Measurements from ENCODE around the gene GSTM1.

GRCh38 chr1:109659145-109659544, 28.5 kb upstream of the GSTM1 start:
- TF ChIP-seq, protein P1, sequence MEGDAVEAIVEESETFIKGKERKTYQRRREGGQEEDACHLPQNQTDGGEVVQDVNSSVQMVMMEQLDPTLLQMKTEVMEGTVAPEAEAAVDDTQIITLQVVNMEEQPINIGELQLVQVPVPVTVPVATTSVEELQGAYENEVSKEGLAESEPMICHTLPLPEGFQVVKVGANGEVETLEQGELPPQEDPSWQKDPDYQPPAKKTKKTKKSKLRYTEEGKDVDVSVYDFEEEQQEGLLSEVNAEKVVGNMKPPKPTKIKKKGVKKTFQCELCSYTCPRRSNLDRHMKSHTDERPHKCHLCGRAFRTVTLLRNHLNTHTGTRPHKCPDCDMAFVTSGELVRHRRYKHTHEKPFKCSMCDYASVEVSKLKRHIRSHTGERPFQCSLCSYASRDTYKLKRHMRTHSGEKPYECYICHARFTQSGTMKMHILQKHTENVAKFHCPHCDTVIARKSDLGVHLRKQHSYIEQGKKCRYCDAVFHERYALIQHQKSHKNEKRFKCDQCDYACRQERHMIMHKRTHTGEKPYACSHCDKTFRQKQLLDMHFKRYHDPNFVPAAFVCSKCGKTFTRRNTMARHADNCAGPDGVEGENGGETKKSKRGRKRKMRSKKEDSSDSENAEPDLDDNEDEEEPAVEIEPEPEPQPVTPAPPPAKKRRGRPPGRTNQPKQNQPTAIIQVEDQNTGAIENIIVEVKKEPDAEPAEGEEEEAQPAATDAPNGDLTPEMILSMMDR (IDR thresholded peaks at IDR 0.05) = no peak
- TF ChIP-seq POLR2AphosphoS5 (IDR thresholded peaks at IDR 0.05) = no peak

Data from stomach (tissue), 4 donors.